IgD-negative memory B cell (primary cell): Measurements from ENCODE around the gene SCLT1. TPM values are rescaled to one million over a fixed set of nuclear protein-coding genes. Genes with fewer than 3 reads are reported as not detected.
"Not testable (repeated sequence)": the region's sequence is repeated elsewhere in the genome, so short reads cannot be mapped to it uniquely, and the experiment has no call there.

Experiments used
- H3K27ac Mint-ChIP-seq, 3 donors: one replicate each; pipeline ENCODE4 v1.8.0; 2020 to 2022; ENCODE audit warnings: mild to moderate bottlenecking in 3 of 3, mixed read lengths in 3 of 3, moderate library complexity in 1 of 3
- H3K27me3 Mint-ChIP-seq: one replicate; pipeline ENCODE4 v1.8.0; 2021; ENCODE audit warnings: mixed read lengths
- H3K36me3 Mint-ChIP-seq: one replicate; pipeline ENCODE4 v1.8.0; 2020; ENCODE audit warnings: mild to moderate bottlenecking, mixed read lengths
- H3K4me1 Mint-ChIP-seq, 3 donors: one replicate each; pipeline ENCODE4 v1.8.0; 2020 to 2022; ENCODE audit warnings: mixed read lengths in 3 of 3, mild to moderate bottlenecking in 1 of 3
- H3K4me3 Mint-ChIP-seq, 4 donors: one replicate each; pipeline ENCODE4 v1.8.0; 2020 to 2022; ENCODE audit warnings: mild to moderate bottlenecking in 4 of 4, mixed read lengths in 4 of 4, moderate library complexity in 3 of 4
- H3K9me3 Mint-ChIP-seq, 3 donors: one replicate each; pipeline ENCODE4 v1.8.0; 2020 to 2021; ENCODE audit warnings: mixed read lengths in 3 of 3, mild to moderate bottlenecking in 1 of 3
- polyA plus RNA-seq: library from polyadenylated mRNA; unstranded; fragments of 300-500 nt; fragmentation: Illumina TruSeq; gene quantifications from one replicate; pipeline ENCODE4 v1.2.3, GENCODE V29; 2021

The SCLT1 gene
- 9.1 TPM for polyA plus RNA-seq

DNA sequence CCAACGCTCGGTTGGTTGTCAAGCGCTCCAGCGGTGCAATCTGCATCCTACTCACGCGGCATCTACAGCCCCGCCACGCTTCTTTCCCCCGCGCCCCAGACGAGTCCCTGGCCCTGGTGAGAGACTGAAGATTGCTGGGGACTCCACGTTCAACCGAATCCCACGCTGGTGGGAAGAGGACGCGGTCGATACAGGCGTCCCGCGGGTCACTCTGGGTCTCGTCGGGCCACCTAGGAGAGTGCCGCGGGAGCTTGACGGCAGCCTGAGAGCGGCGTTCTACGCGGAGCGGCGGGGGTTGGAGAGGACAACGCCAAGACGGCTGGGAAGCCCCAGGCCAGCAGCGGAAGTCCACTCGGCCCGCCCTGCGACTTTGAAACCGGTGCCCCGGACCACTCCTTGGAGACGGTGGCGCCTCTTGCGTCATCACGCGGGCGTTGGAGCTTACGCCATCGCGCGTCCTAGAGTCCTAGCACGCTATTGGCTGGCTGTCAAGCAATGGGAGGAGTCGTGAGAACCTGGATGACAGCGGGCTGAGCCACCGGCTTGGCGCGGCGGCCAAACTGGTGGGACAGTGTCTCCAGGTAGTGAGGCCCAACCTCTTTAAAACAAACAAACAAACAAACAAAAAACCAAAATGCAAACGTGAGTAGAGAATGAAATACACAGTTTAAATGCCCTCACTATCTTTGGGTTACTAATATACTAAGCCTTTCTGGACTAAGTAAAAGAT lies at the start of gene SCLT1:
Gene SCLT1, minus strand, starts transcription at position 349 of the 730 bp plus-strand sequence. CDS start 436 bp downstream, outside the sequence.
- H3K4me3 Mint-ChIP-seq = peak within 1 kb of the TSS in 2 of 4 donors; percentile 9 to 98
- H3K27me3 Mint-ChIP-seq = no peaks in the 10 kb centered on the region
- peaks cover 30 to 39% (median 35%) of the 10 kb centered on the region in 3 donors for H3K4me1 Mint-ChIP-seq
- H3K27ac Mint-ChIP-seq = peak within 1 kb of the TSS; percentile 27 to 60 (median 28)
- H3K9me3 Mint-ChIP-seq = no peaks in the 10 kb centered on the region
- no peaks in the 10 kb centered on the region for H3K36me3 Mint-ChIP-seq

- Mint-ChIP-seq H3K27ac (no peak overlapping the region), H3K4me1 (no peaks in the 10 kb centered on the region), H3K36me3 (no peaks in the 10 kb centered on the region), H3K4me3 (no peak overlapping the region), H3K27me3 (peaks cover under 1% of the 10 kb centered on the region), H3K9me3 (peaks cover 0 to under 1% (median 0%) of the 10 kb centered on the region in 3 donors)
Observed at GRCh38 chr4:129140521-129140920, 47.2 kb upstream of the SCLT1 start.

DNA sequence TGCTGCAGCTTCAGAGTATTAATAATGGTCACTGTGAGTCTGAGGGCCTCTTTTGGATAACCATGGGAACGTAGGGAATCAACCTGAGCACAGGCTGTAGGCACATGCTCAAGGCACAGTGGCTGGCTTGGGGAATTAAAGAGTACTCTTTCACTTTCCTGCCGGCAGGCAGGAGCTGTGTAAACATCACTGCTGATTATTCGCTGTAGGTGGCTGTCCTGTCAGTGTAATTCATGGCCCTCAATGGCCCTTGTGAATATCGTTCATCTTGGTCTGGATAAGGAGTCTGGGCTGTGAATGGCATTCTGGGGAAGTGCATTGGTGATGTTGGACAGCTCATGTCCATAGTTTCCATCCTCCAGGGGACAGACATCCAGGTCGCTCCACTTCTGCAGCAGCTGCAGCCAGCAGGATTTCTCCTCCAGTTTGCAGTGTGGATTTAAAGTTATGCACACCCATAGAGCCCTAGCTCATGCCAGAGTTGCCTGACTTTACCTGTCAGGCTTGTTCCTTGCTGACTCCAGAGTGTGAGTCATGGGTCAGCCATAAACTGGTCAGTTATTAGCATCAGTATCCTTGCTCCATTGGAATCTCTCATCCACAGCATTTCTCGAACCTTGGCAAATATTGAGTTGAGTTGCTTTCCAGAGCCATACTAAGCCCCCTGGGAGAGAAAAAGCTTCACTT lies 45.6 kb upstream of the SCLT1 start:
- no peaks in the 10 kb centered on the region for H3K4me1 Mint-ChIP-seq
- H3K9me3 Mint-ChIP-seq = peaks cover 0 to 3% (median 0%) of the 10 kb centered on the region in 3 donors
- H3K4me3 Mint-ChIP-seq = no peak overlapping the region
- H3K27me3 Mint-ChIP-seq = peaks cover 1% of the 10 kb centered on the region
- no peak overlapping the region for H3K27ac Mint-ChIP-seq
- no peaks in the 10 kb centered on the region for H3K36me3 Mint-ChIP-seq

- no peaks in the 10 kb centered on the region for H3K4me1 Mint-ChIP-seq
Observed at GRCh38 chr4:129136433-129136832, 43.1 kb upstream of the SCLT1 start.

DNA sequence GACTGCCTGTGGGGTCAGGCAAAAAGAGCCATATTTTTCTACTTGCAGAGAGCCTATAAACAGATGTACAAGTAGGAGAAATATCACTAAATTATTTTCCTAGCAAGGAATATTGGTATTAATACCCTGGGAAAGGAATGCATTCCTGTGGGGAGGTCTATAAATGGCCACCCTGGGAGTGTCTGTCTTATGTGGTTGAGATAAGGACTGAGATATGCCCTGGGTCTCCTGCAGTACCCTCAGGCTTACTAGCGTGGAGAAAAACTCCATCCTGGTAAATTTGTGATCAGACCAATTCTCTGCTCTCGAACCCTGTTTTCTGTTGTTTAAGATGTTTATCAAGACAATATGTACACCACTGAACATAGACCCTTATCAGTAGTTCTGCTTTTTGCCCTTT lies 38.0 kb upstream of the SCLT1 start:
- Mint-ChIP-seq H3K4me1 (no peaks in the 10 kb centered on the region), H3K27ac (no peak overlapping the region), H3K9me3 (peaks cover 0 to 5% (median 4%) of the 10 kb centered on the region in 3 donors), H3K27me3 (peaks cover 3% of the 10 kb centered on the region), H3K4me3 (no peak overlapping the region), H3K36me3 (peaks cover 1% of the 10 kb centered on the region)

More at GRCh38 chr4:129136433-129136832, 43.1 kb upstream of the SCLT1 start:
- Mint-ChIP-seq H3K36me3 (no peaks in the 10 kb centered on the region), H3K27ac (no peak overlapping the region), H3K27me3 (peaks cover 3% of the 10 kb centered on the region), H3K4me3 (no peak overlapping the region), H3K9me3 (peaks cover 0 to 4% (median 3%) of the 10 kb centered on the region in 3 donors)

- Mint-ChIP-seq H3K4me3 (no peak overlapping the region), H3K36me3 (peaks cover 1% of the 10 kb centered on the region), H3K27me3 (peaks cover 1% of the 10 kb centered on the region), H3K27ac (no peak overlapping the region), H3K4me1 (no peaks in the 10 kb centered on the region), H3K9me3 (peaks cover 3 to 4% (median 3%) of the 10 kb centered on the region in 3 donors)
Observed at GRCh38 chr4:129129143-129129542, 35.8 kb upstream of the SCLT1 start.

GRCh38 chr4:129126614-129127013 lies 33.3 kb upstream of the SCLT1 start:
- not testable (repeated sequence) for H3K9me3 Mint-ChIP-seq, H3K27me3 Mint-ChIP-seq, H3K27ac Mint-ChIP-seq, H3K4me3 Mint-ChIP-seq, H3K36me3 Mint-ChIP-seq, H3K4me1 Mint-ChIP-seq

GRCh38 chr4:129117705-129118104 lies 24.4 kb upstream of the SCLT1 start:
- Mint-ChIP-seq H3K36me3 (peaks cover 3% of the 10 kb centered on the region), H3K4me1 (no peaks in the 10 kb centered on the region), H3K27ac (no peak overlapping the region), H3K4me3 (no peak overlapping the region), H3K9me3 (no peaks in the 10 kb centered on the region), H3K27me3 (no peaks in the 10 kb centered on the region)

DNA sequence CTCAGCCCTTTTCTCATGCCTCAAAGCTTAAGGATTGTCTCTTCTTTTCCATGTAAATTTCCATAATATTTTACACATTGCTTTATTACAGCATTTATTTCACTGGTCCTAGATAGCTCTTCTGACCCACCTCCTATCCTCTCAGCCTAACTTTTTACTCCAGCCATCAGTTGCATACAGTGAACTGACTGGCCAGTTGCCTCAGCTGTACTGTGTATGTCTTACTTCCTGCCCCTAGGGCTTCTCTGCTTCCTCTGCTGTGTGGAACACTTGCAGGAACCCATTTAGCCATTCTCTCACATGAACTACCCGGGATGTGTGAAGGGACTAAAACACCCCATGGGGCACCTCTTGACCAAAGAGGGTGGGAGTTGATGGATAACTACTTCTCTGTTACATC lies 20.6 kb upstream of the SCLT1 start:
- Mint-ChIP-seq H3K36me3 (peaks cover 9% of the 10 kb centered on the region), H3K27ac (no peak overlapping the region), H3K9me3 (no peaks in the 10 kb centered on the region), H3K4me3 (no peak overlapping the region), H3K27me3 (no peaks in the 10 kb centered on the region), H3K4me1 (no peaks in the 10 kb centered on the region)

DNA sequence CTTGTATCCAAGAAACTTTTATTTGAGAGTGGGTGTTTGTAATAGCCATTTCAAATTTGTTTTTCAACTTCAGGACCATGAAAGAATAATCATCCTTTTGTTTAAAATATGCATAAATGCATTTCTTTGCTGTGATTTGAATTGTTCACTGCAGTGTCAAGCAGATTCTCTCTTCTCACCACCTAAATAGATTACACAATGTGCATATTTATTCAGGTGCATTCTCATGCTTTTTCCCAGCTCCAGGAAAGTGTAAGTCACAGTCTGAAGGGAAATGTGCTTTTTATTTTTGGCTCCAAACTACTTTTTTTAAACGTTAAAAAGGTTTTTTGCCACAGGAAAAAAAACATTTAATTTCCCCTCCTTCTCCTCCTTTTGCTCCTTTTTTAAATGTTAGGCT lies 20.1 kb upstream of the SCLT1 start:
- Mint-ChIP-seq H3K9me3 (no peaks in the 10 kb centered on the region), H3K4me3 (no peak overlapping the region), H3K4me1 (no peaks in the 10 kb centered on the region), H3K27me3 (no peaks in the 10 kb centered on the region), H3K36me3 (peaks cover 10% of the 10 kb centered on the region), H3K27ac (no peak overlapping the region)

DNA sequence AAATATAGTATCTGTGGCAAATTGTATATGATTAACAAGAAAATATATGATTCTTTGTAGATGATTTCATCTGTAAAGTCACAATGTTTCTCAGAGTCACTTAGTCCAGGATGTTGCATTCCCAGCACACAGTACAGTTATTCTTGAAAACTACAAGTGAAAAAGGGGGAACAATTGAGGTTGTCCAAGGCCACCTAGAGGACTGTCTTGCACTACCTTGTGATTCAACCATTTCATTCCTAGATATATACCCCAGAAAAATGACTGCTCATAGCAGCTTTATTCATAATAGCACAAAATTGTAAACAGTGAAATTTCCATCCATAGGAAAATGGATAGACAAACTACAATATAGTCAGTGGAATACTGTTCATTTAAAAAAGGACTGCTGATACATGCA lies 18.6 kb upstream of the SCLT1 start:
- Mint-ChIP-seq H3K36me3 (peaks cover 10% of the 10 kb centered on the region), H3K4me1 (no peaks in the 10 kb centered on the region), H3K4me3 (no peak overlapping the region), H3K27me3 (no peaks in the 10 kb centered on the region), H3K27ac (no peak overlapping the region), H3K9me3 (no peaks in the 10 kb centered on the region)

DNA sequence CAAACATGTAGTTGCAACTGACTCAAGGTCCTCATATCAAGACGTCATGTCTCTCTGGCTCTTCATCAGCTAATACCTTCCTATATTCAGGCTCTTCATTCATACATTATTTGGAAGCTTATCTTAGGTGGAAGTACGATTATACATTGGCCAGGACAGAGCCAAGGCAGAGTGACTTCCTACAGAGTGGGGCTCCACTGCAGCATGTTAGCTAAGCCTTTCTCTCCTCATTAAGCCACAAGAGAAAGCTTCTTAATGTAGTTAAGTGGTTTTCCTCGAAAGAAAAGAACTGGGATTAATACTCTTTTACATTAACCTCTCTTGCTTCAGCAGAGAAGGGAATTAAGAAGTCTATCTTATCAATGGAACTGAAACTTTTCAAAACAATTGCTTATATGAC lies 17.6 kb upstream of the SCLT1 start:
- Mint-ChIP-seq H3K4me3 (no peak overlapping the region), H3K36me3 (peaks cover 10% of the 10 kb centered on the region), H3K27ac (peak overlapping the region in 1 of 3 donors; percentile 44), H3K4me1 (no peaks in the 10 kb centered on the region), H3K9me3 (no peaks in the 10 kb centered on the region), H3K27me3 (no peaks in the 10 kb centered on the region)

- Mint-ChIP-seq H3K36me3 (peaks cover 10% of the 10 kb centered on the region), H3K27ac (no peak overlapping the region), H3K4me1 (no peaks in the 10 kb centered on the region), H3K27me3 (no peaks in the 10 kb centered on the region), H3K9me3 (no peaks in the 10 kb centered on the region), H3K4me3 (no peak overlapping the region)
Observed at GRCh38 chr4:129109965-129110824, 16.9 kb upstream of the SCLT1 start.

- no peak overlapping the region for H3K27ac Mint-ChIP-seq
- H3K27me3 Mint-ChIP-seq = no peaks in the 10 kb centered on the region
- peaks cover 4% of the 10 kb centered on the region for H3K36me3 Mint-ChIP-seq
- no peaks in the 10 kb centered on the region for H3K9me3 Mint-ChIP-seq
- H3K4me3 Mint-ChIP-seq = peak overlapping the region in 1 of 4 donors; percentile 81
- peaks cover 17 to 22% (median 21%) of the 10 kb centered on the region in 3 donors for H3K4me1 Mint-ChIP-seq
Observed at GRCh38 chr4:129098531-129099001, 5.2 kb upstream of the SCLT1 start.
